ENCODE results near the gene STMN3. TPM values are rescaled to one million over a fixed set of nuclear protein-coding genes. Genes with fewer than 3 reads are reported as not detected.

STMN3 gene
- total and polyA plus RNA-seq, 10 of the 15 experiments (the other 5 are each of a cell fraction or from before 2014, with no cell fraction given): 0.09 to 3.6 (median 1.4) TPM; not detected in 1

DNA sequence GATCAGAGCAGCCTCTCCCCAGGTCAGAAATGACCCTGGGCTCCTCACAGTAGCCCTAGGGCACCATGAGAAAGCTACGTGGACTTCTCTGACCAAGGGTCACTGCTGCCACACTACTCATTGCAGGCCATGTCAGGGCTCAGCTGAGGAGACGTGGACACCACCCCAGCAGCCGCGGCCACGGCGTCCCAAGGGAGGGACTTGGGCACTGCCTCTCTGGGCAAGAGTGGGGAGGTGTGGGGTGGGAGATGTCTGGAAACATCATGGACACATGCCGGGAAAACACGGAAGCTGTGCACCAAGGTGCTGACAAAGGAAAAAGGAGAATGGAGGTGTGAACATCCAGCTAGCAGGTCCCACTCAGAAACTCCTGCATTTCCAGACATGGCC lies 35.4 kb downstream of the STMN3 start:
- in situ Hi-C loops (cut with MboI) (no loop called here), intact Hi-C loops (cut with micrococcal nuclease; ENCODE audit: unreplicated experiment) (no loop called here)
- ATAC-seq: no peak
- H3K4me2 ChIP-seq (ENCODE audit: control insufficient read depth, insufficient read depth): no peak overlapping the region
- peaks cover 12 to 16% of the 10 kb centered on the region in 2 experiments for H3K36me3 ChIP-seq (ENCODE audit: control insufficient read depth in 2 of 2, insufficient read depth in 2 of 2, low read length in 1 of 2)
- TF ChIP-seq, protein P1, sequence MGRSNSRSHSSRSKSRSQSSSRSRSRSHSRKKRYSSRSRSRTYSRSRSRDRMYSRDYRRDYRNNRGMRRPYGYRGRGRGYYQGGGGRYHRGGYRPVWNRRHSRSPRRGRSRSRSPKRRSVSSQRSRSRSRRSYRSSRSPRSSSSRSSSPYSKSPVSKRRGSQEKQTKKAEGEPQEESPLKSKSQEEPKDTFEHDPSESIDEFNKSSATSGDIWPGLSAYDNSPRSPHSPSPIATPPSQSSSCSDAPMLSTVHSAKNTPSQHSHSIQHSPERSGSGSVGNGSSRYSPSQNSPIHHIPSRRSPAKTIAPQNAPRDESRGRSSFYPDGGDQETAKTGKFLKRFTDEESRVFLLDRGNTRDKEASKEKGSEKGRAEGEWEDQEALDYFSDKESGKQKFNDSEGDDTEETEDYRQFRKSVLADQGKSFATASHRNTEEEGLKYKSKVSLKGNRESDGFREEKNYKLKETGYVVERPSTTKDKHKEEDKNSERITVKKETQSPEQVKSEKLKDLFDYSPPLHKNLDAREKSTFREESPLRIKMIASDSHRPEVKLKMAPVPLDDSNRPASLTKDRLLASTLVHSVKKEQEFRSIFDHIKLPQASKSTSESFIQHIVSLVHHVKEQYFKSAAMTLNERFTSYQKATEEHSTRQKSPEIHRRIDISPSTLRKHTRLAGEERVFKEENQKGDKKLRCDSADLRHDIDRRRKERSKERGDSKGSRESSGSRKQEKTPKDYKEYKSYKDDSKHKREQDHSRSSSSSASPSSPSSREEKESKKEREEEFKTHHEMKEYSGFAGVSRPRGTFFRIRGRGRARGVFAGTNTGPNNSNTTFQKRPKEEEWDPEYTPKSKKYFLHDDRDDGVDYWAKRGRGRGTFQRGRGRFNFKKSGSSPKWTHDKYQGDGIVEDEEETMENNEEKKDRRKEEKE (IDR thresholded peaks at IDR 0.05): no peak
- TF ChIP-seq NFXL1 (IDR thresholded peaks at IDR 0.05; ENCODE audit: borderline replicate concordance): no peak
- TF ChIP-seq ZNF274 (IDR thresholded peaks at IDR 0.05; ENCODE audit: insufficient read depth, insufficient read length): no peak
- TF ChIP-seq, protein P2, sequence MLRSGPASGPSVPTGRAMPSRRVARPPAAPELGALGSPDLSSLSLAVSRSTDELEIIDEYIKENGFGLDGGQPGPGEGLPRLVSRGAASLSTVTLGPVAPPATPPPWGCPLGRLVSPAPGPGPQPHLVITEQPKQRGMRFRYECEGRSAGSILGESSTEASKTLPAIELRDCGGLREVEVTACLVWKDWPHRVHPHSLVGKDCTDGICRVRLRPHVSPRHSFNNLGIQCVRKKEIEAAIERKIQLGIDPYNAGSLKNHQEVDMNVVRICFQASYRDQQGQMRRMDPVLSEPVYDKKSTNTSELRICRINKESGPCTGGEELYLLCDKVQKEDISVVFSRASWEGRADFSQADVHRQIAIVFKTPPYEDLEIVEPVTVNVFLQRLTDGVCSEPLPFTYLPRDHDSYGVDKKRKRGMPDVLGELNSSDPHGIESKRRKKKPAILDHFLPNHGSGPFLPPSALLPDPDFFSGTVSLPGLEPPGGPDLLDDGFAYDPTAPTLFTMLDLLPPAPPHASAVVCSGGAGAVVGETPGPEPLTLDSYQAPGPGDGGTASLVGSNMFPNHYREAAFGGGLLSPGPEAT (IDR thresholded peaks at IDR 0.05; ENCODE audit: low read depth): no peak
- TF ChIP-seq SUPT20H (IDR thresholded peaks at IDR 0.05; ENCODE audit: borderline replicate concordance, control insufficient read depth, low read depth, low read length): no peak
- TF ChIP-seq, protein P3, sequence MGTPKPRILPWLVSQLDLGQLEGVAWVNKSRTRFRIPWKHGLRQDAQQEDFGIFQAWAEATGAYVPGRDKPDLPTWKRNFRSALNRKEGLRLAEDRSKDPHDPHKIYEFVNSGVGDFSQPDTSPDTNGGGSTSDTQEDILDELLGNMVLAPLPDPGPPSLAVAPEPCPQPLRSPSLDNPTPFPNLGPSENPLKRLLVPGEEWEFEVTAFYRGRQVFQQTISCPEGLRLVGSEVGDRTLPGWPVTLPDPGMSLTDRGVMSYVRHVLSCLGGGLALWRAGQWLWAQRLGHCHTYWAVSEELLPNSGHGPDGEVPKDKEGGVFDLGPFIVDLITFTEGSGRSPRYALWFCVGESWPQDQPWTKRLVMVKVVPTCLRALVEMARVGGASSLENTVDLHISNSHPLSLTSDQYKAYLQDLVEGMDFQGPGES (IDR thresholded peaks at IDR 0.05): no peak
- TF ChIP-seq WRNIP1 (IDR thresholded peaks at IDR 0.05; ENCODE audit: borderline replicate concordance, low read depth, low read length): no peak
- no peak for TF ChIP-seq FOXM1 (IDR thresholded peaks at IDR 0.05; ENCODE audit: low read depth, low read length)
- TF ChIP-seq NR2C1 (IDR thresholded peaks at IDR 0.05): no peak
- SMC1A ChIA-PET (ENCODE audit: uncharacterized antibody, unreplicated experiment): no interaction called here
- BruUV-seq (replicated peaks): no TSS peak
- POLR2A ChIA-PET: interaction anchor here (0.9 to 1.2 kb wide), 2 partner anchors 9 to 97 kb away, joined by 3 to 4 read pairs; partner anchors contain the start of gene GMEB2
- H3K27me3 ChIP-seq (replicated peaks in 1 of 2; ENCODE audit: control insufficient read depth in 2 of 2, insufficient read depth in 2 of 2, low read length in 1 of 2): no peaks in the 10 kb centered on the region
- 86% methylated on average over 8 of the region's 8 CpGs for WGBS (ENCODE audit: insufficient coverage, insufficient replicate concordance, low lambda C conversion rate, missing lambda C conversion rate)
- peaks cover 20% of the 10 kb centered on the region for H3K79me2 ChIP-seq (ENCODE audit: control insufficient read depth, insufficient read depth, low read length)
- RAD21 ChIA-PET (ENCODE audit: unreplicated experiment): no interaction called here
- H3K9ac ChIP-seq (ENCODE audit: control insufficient read depth, insufficient read depth, low read length): no peak overlapping the region
- no peak overlapping the region for H2AFZ ChIP-seq (ENCODE audit: control insufficient read depth, low read depth, low read length)
- no peak for FAIRE-seq
- no peaks in the 10 kb centered on the region for H3K9me3 ChIP-seq (replicated peaks; ENCODE audit: control insufficient read depth, insufficient read depth, low read length)
- no peak overlapping the region for H3K4me3 ChIP-seq
- H4K20me1 ChIP-seq (ENCODE audit: control insufficient read depth, insufficient read depth): no peaks in the 10 kb centered on the region
- DNase-seq (ENCODE audit: low read depth, low spot score): no peak
- H3K4me1 ChIP-seq (ENCODE audit: control insufficient read depth, insufficient read depth, low read length): peaks cover 7% of the 10 kb centered on the region
- H3K27ac ChIP-seq (ENCODE audit: control insufficient read depth, insufficient read depth): no peak overlapping the region
- CTCF ChIA-PET: interaction anchor here (0.7 kb wide), 1 partner anchor 76 kb away, joined by 5 read pairs; no protein-coding TSS in a partner anchor
